GF-D8 (cell line): ENCODE results near the gene CACNA1H.

Source experiments
- DNase-seq: peaks from one replicate; lab custom pipeline; 2025; lab: John Stamatoyannopoulos, UW

Gene CACNA1H

GRCh38 chr16:1152651-1153259 lies at the start of gene CACNA1H:
CACNA1H (plus strand) TSS chr16:1153106; CDS start chr16:1153738, 632 bp downstream.
- no peak for DNase-seq

GRCh38 chr16:1103636-1103980 lies 49.3 kb upstream of the CACNA1H start:
- DNase-seq, result no peak

GRCh38 chr16:1105888-1106620 lies 46.9 kb upstream of the CACNA1H start:
- no peak for DNase-seq

- DNase-seq, result no peak
Measured at GRCh38 chr16:1106659-1107058, 46.2 kb upstream of the CACNA1H start.

GRCh38 chr16:1107141-1107540 lies 45.8 kb upstream of the CACNA1H start:
- no peak for DNase-seq

GRCh38 chr16:1107731-1108130 lies 45.2 kb upstream of the CACNA1H start:
- DNase-seq, result no peak

- no peak for DNase-seq
Measured at GRCh38 chr16:1108299-1109252, 44.3 kb upstream of the CACNA1H start.

- DNase-seq, result no peak
Measured at GRCh38 chr16:1109648-1110047, 43.3 kb upstream of the CACNA1H start.

GRCh38 chr16:1112506-1113184 lies 40.3 kb upstream of the CACNA1H start:
- no peak for DNase-seq

- no peak for DNase-seq
Measured at GRCh38 chr16:1113489-1113888, 39.4 kb upstream of the CACNA1H start.

- DNase-seq, result no peak
Measured at GRCh38 chr16:1113889-1114526, 38.9 kb upstream of the CACNA1H start.

- DNase-seq, result no peak
Measured at GRCh38 chr16:1116693-1117077, 36.2 kb upstream of the CACNA1H start.

GRCh38 chr16:1117176-1117900 lies 35.6 kb upstream of the CACNA1H start:
- no peak for DNase-seq

GRCh38 chr16:1117926-1118325 lies 35.0 kb upstream of the CACNA1H start:
- DNase-seq, result no peak

- no peak for DNase-seq
Measured at GRCh38 chr16:1119129-1119528, 33.8 kb upstream of the CACNA1H start.

GRCh38 chr16:1119766-1120576 lies 32.9 kb upstream of the CACNA1H start:
- no peak for DNase-seq

GRCh38 chr16:1120577-1120941 lies 32.3 kb upstream of the CACNA1H start:
- DNase-seq, result no peak

GRCh38 chr16:1121009-1121408 lies 31.9 kb upstream of the CACNA1H start:
- no peak for DNase-seq

GRCh38 chr16:1121601-1122397 lies 31.1 kb upstream of the CACNA1H start:
- DNase-seq, result no peak
